ENCODE results near the gene COL2A1.
A peak's percentile ranks its signal among the peaks of the same experiment; 100 is the strongest.

COL2A1 gene

DNA sequence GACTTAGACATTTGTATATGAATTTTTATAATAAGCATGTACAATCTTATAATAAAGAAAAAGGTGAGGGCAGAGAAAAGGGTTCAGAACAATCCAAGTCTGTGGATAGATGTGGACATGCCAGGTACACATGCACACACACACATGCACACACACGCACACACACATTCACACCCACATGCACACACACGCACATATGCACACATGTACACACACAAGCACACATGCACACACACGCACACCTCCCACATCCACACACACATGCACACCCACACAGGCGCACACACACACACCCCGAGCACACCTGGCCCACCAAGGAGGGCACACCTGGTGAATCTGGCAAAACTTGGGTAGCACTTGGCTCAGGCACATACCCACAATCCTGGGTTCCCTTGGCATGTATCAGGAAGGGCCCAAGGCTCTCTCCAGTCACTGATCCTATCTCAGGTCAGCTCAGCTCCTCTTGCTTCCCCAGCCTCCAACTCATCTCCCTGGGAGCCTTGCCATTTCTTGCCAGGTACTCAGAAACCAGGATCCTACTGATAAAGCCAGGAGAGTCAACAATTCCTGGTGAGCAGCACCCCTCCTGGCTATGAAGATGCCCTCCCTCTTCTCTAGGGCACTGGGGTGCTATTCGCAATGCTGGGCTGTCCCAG, 59.5 kb downstream of the COL2A1 start:
- H3K4me3 ChIP-seq (replicated peaks in 1 of 2; ENCODE audit: low read depth in 2 of 2, low read length in 2 of 2) = no peak overlapping the region
- no peak for DNase-seq (ENCODE audit: low read depth in 2 of 2)
- TF ChIP-seq, protein P1, sequence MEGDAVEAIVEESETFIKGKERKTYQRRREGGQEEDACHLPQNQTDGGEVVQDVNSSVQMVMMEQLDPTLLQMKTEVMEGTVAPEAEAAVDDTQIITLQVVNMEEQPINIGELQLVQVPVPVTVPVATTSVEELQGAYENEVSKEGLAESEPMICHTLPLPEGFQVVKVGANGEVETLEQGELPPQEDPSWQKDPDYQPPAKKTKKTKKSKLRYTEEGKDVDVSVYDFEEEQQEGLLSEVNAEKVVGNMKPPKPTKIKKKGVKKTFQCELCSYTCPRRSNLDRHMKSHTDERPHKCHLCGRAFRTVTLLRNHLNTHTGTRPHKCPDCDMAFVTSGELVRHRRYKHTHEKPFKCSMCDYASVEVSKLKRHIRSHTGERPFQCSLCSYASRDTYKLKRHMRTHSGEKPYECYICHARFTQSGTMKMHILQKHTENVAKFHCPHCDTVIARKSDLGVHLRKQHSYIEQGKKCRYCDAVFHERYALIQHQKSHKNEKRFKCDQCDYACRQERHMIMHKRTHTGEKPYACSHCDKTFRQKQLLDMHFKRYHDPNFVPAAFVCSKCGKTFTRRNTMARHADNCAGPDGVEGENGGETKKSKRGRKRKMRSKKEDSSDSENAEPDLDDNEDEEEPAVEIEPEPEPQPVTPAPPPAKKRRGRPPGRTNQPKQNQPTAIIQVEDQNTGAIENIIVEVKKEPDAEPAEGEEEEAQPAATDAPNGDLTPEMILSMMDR (IDR thresholded peaks at IDR 0.05; ENCODE audit: low read depth, low read length) = no peak

DNA sequence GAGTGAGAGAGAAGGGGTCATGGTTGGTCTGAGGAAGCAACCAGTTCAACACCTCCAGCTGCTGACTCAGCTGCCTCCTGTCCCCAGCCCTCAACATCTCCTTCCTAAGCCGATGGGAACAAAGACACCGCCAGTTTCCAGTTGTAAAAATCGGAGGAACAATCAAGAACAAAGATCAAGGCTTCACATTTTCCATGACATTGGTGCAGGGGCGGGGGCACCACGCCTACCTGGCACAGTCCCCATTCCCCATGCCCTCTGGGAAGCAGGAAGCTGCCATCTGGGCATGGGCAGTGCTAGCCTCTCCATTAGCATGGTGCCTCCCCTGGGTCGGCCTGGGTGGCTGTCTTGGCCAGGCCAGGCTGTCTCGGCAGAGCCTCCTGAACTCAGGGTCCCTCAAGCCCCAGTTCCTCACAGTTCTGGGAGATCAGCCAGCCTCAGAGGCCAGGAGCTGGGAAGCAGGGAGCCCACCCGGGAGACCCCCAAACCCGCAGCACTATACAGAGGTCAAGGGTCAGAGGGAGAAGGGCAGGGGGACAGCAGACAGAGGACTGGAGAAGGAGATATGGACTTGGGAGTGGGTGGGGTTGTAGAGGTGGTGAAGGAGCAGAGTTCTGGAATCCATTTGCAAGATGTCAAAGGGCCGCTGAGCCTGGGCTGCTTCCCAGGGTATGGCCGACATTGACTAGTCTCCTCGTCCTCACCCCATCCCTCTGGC, 60.5 kb downstream of the COL2A1 start:
- H3K4me3 ChIP-seq (replicated peaks in 1 of 2; ENCODE audit: low read depth in 2 of 2, low read length in 2 of 2) = no peak overlapping the region
- DNase-seq (ENCODE audit: low read depth in 2 of 2) = no peak
- TF ChIP-seq, protein P1 (IDR thresholded peaks at IDR 0.05; ENCODE audit: low read depth, low read length) = no peak

DNA sequence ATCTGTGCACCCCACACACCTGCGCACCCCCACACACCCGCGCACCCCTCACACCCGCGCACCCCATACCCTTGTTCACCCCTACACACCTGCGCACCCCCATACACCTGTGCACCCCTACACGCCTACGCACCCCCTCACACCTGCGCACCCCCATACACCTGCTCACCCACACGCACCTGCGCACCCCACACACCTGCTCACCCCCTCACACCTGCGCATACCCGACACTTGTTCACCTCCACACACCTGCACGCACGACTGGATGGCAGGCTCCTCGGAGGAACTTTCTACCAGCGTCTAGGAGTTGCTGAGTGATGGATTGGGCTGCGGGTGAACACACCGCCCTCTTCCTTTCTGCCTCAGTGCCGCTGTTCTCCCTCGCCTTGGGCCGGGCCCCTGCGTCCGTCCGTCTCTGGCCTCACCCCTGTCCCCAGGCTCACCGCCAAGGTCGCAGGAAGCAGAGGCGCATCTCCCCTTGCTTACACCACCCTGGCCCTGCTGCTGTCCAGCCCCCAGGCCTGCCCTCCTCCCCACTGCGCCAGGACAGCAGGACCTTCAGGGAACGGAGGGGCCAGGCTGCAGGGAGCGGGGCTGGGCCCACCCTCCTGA, 61.6 kb downstream of the COL2A1 start:
- TF ChIP-seq, protein P1 (IDR thresholded peaks at IDR 0.05; ENCODE audit: low read depth, low read length) = no peak
- no peak for DNase-seq (ENCODE audit: low read depth in 2 of 2)
- H3K4me3 ChIP-seq (replicated peaks in 1 of 2; ENCODE audit: low read depth in 2 of 2, low read length in 2 of 2) = no peak overlapping the region

DNA sequence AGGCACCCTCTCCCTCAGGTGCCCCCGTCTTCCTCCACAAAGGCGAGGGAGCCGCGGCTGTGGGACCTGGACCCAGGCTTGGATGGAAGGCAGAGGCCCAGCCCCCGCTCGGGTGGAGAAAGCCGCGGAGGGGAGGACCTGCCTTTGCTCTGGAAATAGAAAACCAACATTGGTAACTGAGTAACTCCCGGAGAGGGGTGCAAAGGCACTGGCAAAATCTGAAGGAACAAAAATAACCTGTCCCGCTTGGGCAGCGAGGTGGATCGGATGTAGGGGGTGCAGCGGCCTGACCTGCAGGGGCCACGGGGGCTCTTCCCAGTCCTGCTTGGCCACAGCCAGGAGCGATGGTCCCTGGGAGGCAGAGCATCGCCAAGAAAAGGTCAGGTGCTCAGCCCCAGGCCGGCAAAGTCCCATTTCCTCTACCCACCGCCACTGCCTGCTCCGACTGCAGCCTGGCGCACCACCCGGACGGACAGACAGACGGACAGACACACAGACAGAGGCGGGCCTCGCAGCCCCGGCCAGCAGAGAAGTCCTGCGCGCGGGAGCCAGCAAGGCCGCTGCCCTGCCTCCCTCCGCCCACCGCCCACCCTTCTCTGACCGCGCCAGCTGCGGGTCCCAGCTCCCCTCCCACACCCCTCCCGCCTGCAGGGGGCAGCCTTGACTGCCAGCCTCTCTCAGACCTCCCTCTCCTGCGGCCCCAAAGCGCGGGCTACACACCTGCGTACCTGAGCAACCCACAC, 62.2 kb downstream of the COL2A1 start:
- TF ChIP-seq, protein P1 (IDR thresholded peaks at IDR 0.05; ENCODE audit: low read depth, low read length) = peak; percentile 24
- no peak for DNase-seq (ENCODE audit: low read depth in 2 of 2)
- no peak overlapping the region for H3K4me3 ChIP-seq (replicated peaks in 1 of 2; ENCODE audit: low read depth in 2 of 2, low read length in 2 of 2)

DNA sequence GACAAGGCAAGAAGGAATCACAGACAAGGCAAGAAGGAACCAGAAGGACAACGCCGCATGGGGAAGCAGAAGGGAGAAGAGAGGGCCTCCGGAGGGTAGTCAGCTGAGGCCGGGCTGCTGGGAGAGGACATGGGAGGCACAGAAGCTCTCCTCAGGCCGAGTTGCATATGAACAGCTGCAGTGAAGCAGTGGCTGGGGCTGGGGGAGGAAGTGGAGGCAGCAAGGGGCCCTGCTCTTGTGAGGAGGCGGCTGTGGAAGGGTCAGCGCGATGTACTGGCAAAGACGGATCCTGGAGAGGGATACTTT, 62.8 kb downstream of the COL2A1 start:
- TF ChIP-seq, protein P1 (IDR thresholded peaks at IDR 0.05; ENCODE audit: low read depth, low read length) = no peak
- DNase-seq (ENCODE audit: low read depth in 2 of 2) = no peak

DNA sequence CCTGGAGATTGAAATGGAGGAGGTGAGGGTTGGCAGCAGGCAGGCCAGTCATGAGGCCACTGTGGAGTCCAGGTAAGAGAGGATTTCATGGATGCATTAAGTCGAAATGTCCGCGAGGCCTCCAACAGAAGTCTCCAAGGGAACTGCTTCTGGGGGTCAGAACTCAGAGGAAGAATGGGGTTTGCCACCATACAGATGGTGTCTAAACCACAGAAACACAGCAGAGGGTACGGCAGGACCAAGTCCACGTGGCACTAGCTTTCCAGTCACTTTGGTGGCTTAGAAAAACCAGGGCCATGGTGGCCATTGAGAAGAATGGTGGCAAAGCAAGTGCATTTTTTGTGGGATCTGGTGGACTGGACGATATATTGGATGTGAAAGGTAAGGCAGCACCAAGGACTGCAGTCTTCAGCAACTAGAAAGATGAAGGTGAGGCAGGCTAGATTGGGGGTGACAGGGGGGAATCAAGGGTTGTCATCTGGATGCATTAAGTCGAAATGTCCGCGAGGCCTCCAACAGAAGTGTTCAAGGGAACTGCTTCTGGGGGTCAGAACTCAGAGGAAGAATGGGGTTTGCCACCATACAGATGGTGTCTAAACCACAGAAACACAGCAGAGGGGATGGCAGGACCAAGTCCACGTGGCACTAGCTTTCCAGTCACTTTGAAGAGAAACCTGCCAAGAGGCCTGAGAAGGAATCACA, 63.4 kb downstream of the COL2A1 start:
- H3K4me3 ChIP-seq (replicated peaks in 1 of 2; ENCODE audit: low read depth in 2 of 2, low read length in 2 of 2) = no peak overlapping the region
- TF ChIP-seq, protein P1 (IDR thresholded peaks at IDR 0.05; ENCODE audit: low read depth, low read length) = no peak
- no peak for DNase-seq (ENCODE audit: low read depth in 2 of 2)

More for the DNA sequence above, 62.8 kb downstream of the COL2A1 start:
- no peak overlapping the region for H3K4me3 ChIP-seq (replicated peaks in 1 of 2; ENCODE audit: low read depth in 2 of 2, low read length in 2 of 2)
